Ovary (tissue), 9 donors: ENCODE measurements around the gene NUMA1. TPM values are rescaled to one million over a fixed set of nuclear protein-coding genes. Genes with fewer than 3 reads are reported as not detected.

Experiments
- DNase-seq, 5 donors: peaks; one replicate each; pipeline ENCODE4 v3.0.0-alpha.2; 2019 to 2020
- H3K27ac ChIP-seq, 2 donors: fragments of 200-600 bp; one replicate each; pipeline versions ENCODE4 v1.5.1 to v1.8.0; 2019 to 2022
- H3K27me3 ChIP-seq: fragments of 200-600 bp; one replicate; pipeline ENCODE4 v1.8.0; 2022
- H3K36me3 ChIP-seq: fragments of 200-600 bp; sonication (generic); one replicate; pipeline ENCODE4 v1.5.1; 2019
- H3K4me1 ChIP-seq: one replicate; pipeline ENCODE4 v1.8.1; 2013; ENCODE audit warnings: mild to moderate bottlenecking, moderate library complexity; ENCODE audit not compliant: insufficient read depth
- H3K4me3 ChIP-seq: fragments of 200-600 bp; sonication (generic); one replicate; pipeline ENCODE4 v1.5.1; 2017
- H3K9me3 ChIP-seq, 2 donors: fragments of 200-600 bp in 1 of 2; sonication (generic) in 1 of 2; one replicate each; pipeline versions ENCODE4 v1.5.1 to v1.8.1; 2013 to 2019; ENCODE audit warnings: mild to moderate bottlenecking in 1 of 2, moderate library complexity in 1 of 2
- EP300 ChIP-seq: sonication (generic); formaldehyde crosslinking; IDR thresholded peaks from one replicate; pipeline ENCODE4 v1.6.1; 2017; ENCODE audit warnings: antibody characterized with exemption
- POLR2A ChIP-seq: fragments of 450-650 bp; IDR thresholded peaks from one replicate; pipeline ENCODE4 v1.6.1; 2017; ENCODE audit warnings: antibody characterized with exemption, mild to moderate bottlenecking, moderate library complexity
- WGBS, 3 donors: extraction: QIAGEN DNeasy Blood & Tissue Kit in 1 of 3; methylation state at CpG; one replicate each; pipeline versions ENCODE4 v1.1.5 to v1.1.7; 2013 to 2017; 5-methylcytosine and 5-hydroxymethylcytosine counted together
- intact Hi-C, 4 donors: fragments of 100-400 bp; cut with DNase I; formaldehyde crosslinking; loops; one replicate each; pipeline versions ENCODE4 v1.11.0 to v1.15.1; 2022 to 2023
- polyA plus RNA-seq, 2 donors: library from polyadenylated mRNA; stranded (reverse); fragments of 200-250 nt in 1 of 2; fragments of 350-450 nt in 1 of 2; fragmentation: Illumina TruSeq in 1 of 2; extraction: RNeasy Lipid Tissue Mini Kit (QIAGEN cat#74804) in 1 of 2; gene quantifications; one replicate each; pipeline ENCODE4 v1.2.3, GENCODE V29; 2013 to 2014
- total RNA-seq, 7 donors: library from RNA; depleted of rRNA in 2 of 7; stranded (reverse); fragments of >200 nt in 2 of 7; fragmentation: NEBNext Ultra II Directional in 3 of 7; extraction: Animal tissue kit (Norgen Biotek cat#: 25700) in 3 of 7; gene quantifications; one replicate each; pipeline versions ENCODE4 v1.1.0 to v1.2.4, GENCODE V29; 2016 to 2023
- TF ChIP-seq, protein P1 (sequence below), 3 donors: fragments of 450-650 bp in 2 of 3; fragments of 200-600 bp in 1 of 3; IDR thresholded peaks; one replicate each; pipeline versions ENCODE4 v1.5.1 to v1.8.0; 2016 to 2022; ENCODE audit warnings: antibody characterized with exemption in 3 of 3, mild to moderate bottlenecking in 1 of 3
- donor health status: DM: no; HTN: no; CAD: no; lungs with moderate emphysema.
- donor health status: DM: no; HTN: no; CAD: no.
- donor health status: Bipolar disorder and iron deficiency.
- donor health status: DM: yes; HTN: yes; CAD: no.
- donor health status: DM: no; HTN: no; CAD: no.
- donor health status: DM: yes; HTN: yes; CAD: no.

NUMA1 gene
- total and polyA plus RNA-seq, 9 donors = 156 to 270 (median 235) TPM

DNA sequence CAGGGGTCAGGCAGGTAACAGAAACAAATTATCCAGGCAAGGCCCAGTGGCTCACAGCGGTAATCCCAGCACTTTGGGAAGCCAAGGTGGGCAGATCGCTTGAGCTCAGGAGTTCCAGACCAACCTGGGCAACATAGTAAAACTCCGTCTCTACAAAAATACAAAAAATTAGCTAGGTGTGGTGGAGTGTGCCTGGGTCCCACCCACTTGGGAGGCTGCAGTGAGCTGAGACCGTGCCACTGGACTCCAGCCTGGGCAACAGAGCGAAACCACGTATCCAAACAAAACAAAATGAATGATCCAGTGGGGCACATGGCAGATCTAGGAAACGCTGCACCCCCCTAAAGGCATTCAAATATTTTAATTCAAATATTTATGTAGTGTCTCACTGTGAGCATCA is 9.9 kb downstream of the NUMA1 start:
- Histone ChIP-seq H3K9me3 (no peaks in the 10 kb centered on the region), H3K4me1 (peaks cover 8% of the 10 kb centered on the region), H3K36me3 (no peaks in the 10 kb centered on the region), H3K4me3 (no peak overlapping the region), H3K27me3 (no peaks in the 10 kb centered on the region), H3K27ac (peak overlapping the region in 1 of 2 donors; percentile 34)
- intact Hi-C loops = no loop called here
- WGBS, 3 donors = 94 to 97% (median 96%) methylated on average over 7 of the region's 7 CpGs
- DNase-seq = no peak
- no peak for TF ChIP-seq POLR2A
- TF ChIP-seq EP300 = no peak
- TF ChIP-seq, protein P1, sequence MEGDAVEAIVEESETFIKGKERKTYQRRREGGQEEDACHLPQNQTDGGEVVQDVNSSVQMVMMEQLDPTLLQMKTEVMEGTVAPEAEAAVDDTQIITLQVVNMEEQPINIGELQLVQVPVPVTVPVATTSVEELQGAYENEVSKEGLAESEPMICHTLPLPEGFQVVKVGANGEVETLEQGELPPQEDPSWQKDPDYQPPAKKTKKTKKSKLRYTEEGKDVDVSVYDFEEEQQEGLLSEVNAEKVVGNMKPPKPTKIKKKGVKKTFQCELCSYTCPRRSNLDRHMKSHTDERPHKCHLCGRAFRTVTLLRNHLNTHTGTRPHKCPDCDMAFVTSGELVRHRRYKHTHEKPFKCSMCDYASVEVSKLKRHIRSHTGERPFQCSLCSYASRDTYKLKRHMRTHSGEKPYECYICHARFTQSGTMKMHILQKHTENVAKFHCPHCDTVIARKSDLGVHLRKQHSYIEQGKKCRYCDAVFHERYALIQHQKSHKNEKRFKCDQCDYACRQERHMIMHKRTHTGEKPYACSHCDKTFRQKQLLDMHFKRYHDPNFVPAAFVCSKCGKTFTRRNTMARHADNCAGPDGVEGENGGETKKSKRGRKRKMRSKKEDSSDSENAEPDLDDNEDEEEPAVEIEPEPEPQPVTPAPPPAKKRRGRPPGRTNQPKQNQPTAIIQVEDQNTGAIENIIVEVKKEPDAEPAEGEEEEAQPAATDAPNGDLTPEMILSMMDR (IDR thresholded peaks at IDR 0.05) = no peak

DNA sequence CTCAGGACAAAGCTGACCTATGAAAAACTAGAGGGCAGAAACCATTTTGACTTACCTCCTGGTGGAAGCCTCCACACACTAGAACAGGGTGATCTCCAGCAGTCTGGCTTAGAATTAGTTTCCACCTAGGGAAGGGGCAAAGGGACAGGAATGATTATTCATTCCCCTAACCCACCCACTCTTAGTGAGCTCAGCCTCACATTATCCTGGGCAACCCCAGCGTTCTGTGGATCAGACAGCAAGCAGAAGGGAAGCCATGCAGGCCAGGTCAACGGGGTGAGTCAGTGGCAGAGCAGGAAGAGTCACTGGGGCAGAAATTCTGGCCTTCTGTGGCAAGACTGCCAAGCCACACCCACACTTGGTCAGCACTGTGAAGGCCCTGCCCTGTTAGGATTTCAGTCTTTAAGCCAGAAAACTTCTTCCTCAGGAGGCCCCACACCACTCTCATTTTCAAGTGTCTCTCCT is 10.5 kb downstream of the NUMA1 start:
- intact Hi-C loops = no loop called here
- H3K36me3 ChIP-seq = no peaks in the 10 kb centered on the region
- peaks cover 8% of the 10 kb centered on the region for H3K4me1 ChIP-seq
- peak overlapping the region in 1 of 2 donors; percentile 34 for H3K27ac ChIP-seq
- WGBS, 3 donors = 21 to 34% (median 22%) methylated on average over 2 of the region's 2 CpGs
- no peak overlapping the region for H3K4me3 ChIP-seq
- no peaks in the 10 kb centered on the region for H3K27me3 ChIP-seq
- no peaks in the 10 kb centered on the region for H3K9me3 ChIP-seq
- TF ChIP-seq, protein P1 (IDR thresholded peaks at IDR 0.05) = no peak
- TF ChIP-seq EP300 (no peak), POLR2A (no peak)
- DNase-seq = peak; percentile 65 to 79 (median 71)

DNA sequence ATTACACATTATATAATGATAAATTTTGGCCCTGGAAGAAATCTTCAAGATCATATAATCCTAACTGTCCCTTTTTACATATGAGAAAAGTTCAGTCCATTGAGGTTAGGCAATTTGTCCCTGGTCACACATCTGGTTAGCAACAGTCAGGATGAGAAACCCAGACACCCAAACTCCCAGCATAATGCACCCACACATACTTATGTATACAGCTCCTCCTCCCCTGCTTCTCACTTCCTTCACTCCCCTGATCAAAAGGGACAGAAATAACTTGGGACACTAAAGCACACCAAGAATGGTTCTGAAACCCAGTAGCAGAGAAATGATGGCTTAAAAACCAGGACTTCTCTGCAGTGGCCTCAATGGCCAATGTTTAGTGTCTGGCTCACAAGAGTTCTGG is 11.1 kb downstream of the NUMA1 start:
- peaks cover 8% of the 10 kb centered on the region for H3K4me1 ChIP-seq
- DNase-seq = no peak
- no peaks in the 10 kb centered on the region for H3K36me3 ChIP-seq
- H3K9me3 ChIP-seq = no peaks in the 10 kb centered on the region
- TF ChIP-seq POLR2A (no peak), EP300 (no peak)
- intact Hi-C loops = no loop called here
- H3K4me3 ChIP-seq = no peak overlapping the region
- peak overlapping the region in 1 of 2 donors; percentile 34 for H3K27ac ChIP-seq
- H3K27me3 ChIP-seq = no peaks in the 10 kb centered on the region

DNA sequence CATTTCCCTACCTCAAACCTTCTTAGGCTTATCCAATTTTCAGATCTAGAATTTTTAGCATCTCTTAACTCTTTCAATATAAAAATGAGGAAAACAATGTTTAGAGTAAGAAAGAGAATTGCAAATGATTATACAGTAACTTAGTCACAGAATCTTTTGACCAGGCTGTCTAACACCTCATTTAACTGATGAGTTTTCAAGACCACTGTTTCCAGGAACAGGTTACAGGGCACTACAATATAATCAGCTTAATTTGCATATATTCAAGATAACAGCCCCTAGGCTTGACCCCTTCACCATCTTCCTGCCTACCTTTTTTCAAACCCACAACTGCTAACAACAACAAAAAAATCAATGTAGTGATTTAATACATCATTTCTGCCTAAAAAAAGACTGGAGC is 12.7 kb downstream of the NUMA1 start:
- Histone ChIP-seq H3K36me3 (no peaks in the 10 kb centered on the region), H3K9me3 (no peaks in the 10 kb centered on the region), H3K4me1 (peaks cover 8% of the 10 kb centered on the region), H3K27ac (no peak overlapping the region), H3K4me3 (no peak overlapping the region), H3K27me3 (no peaks in the 10 kb centered on the region)
- TF ChIP-seq EP300 = no peak
- TF ChIP-seq, protein P1 (IDR thresholded peaks at IDR 0.05) = no peak
- no peak for TF ChIP-seq POLR2A
- no peak for DNase-seq
- intact Hi-C loops = no loop called here

DNA sequence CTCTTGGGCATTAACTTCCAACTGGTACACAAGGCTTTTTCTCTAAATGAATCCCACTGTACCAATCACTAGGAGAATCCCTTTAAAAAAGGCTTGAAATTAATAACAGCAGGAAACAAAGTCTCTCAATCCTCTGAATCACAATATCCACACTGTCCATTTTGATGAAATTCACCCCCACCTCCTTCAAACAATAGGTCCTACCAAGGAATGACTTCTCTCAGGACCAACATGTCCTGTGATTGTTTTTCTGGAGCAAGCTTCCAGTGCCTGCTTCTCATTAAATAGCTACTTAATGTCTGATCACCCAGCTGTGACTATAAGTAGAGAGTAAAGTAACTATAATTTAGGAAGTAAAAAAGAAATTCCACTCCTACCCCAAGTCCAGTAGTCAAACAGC is 13.1 kb downstream of the NUMA1 start:
- no peaks in the 10 kb centered on the region for H3K27me3 ChIP-seq
- peaks cover 8% of the 10 kb centered on the region for H3K4me1 ChIP-seq
- DNase-seq = no peak
- no peak overlapping the region for H3K27ac ChIP-seq
- TF ChIP-seq EP300 = no peak
- TF ChIP-seq POLR2A = no peak
- TF ChIP-seq, protein P1 (IDR thresholded peaks at IDR 0.05) = no peak
- no peaks in the 10 kb centered on the region for H3K36me3 ChIP-seq
- no peaks in the 10 kb centered on the region for H3K9me3 ChIP-seq
- H3K4me3 ChIP-seq = no peak overlapping the region
- intact Hi-C loops = no loop called here
